ENCODE measurements around the gene VAV3. TPM values are rescaled to one million over a fixed set of nuclear protein-coding genes. Genes with fewer than 3 reads are reported as not detected.
"Not testable (repeated sequence)": the region's sequence is repeated elsewhere in the genome, so short reads cannot be mapped to it uniquely, and the experiment has no call there.

The VAV3 gene
- total RNA-seq, 2 donors from 2014 or later = 6.9 to 7.7 TPM

GRCh38 chr1:108009603-108010195, 44.7 kb upstream of the VAV3 start:
- Histone ChIP-seq H3K27me3 (replicated peaks; ENCODE audit: insufficient read depth) (no peaks in the 10 kb centered on the region), H3K27ac (no peak overlapping the region), H3K9me3 (no peaks in the 10 kb centered on the region), H3K4me3 (no peak overlapping the region), H3K36me3 (no peaks in the 10 kb centered on the region), H3K4me1 (ENCODE audit: control insufficient read depth in 1 of 2, low read depth in 2 of 2) (no peaks in the 10 kb centered on the region)
- TF ChIP-seq CTCF (IDR thresholded peaks at IDR 0.05) = no peak
- DNase-seq (ENCODE audit: low spot score) (no peak), ATAC-seq (ENCODE audit: insufficient number of reproducible peaks, low FRiP score, low read depth) (no peak)

GRCh38 chr1:108007531-108007930, 42.6 kb upstream of the VAV3 start:
- TF ChIP-seq CTCF (IDR thresholded peaks at IDR 0.05) = no peak
- H3K4me3 ChIP-seq = no peak overlapping the region
- ATAC-seq (ENCODE audit: insufficient number of reproducible peaks, low FRiP score, low read depth) (no peak), DNase-seq (ENCODE audit: low spot score) (no peak)
- H3K36me3 ChIP-seq = no peaks in the 10 kb centered on the region
- H3K27ac ChIP-seq = no peak overlapping the region
- H3K9me3 ChIP-seq = no peaks in the 10 kb centered on the region
- no peaks in the 10 kb centered on the region for H3K4me1 ChIP-seq (ENCODE audit: control insufficient read depth in 1 of 2, low read depth in 2 of 2)
- H3K27me3 ChIP-seq (replicated peaks; ENCODE audit: insufficient read depth) = no peaks in the 10 kb centered on the region

DNA sequence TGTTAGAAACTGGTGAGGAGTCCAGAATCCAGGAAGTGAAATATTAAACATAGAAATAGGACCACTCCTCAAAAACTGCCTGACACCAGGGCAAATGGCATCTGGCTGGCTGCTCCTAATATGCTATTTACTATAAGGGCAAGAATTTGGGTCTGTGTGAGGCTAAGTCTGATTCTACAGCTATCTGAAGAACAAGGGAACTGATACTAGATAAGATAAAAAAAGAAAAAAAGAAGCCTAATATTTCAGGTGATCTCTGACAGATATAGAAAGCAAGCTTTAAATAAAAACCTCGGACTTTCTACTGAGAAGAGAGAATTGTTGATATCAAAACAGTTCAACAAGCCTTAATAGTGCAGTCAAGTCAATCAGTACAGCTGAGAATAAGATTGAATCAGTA, 42.1 kb upstream of the VAV3 start:
- H3K36me3 ChIP-seq = no peaks in the 10 kb centered on the region
- no peaks in the 10 kb centered on the region for H3K27me3 ChIP-seq (replicated peaks; ENCODE audit: insufficient read depth)
- H3K4me1 ChIP-seq (ENCODE audit: control insufficient read depth in 1 of 2, low read depth in 2 of 2) = no peaks in the 10 kb centered on the region
- H3K27ac ChIP-seq = no peak overlapping the region
- no peak overlapping the region for H3K4me3 ChIP-seq
- no peak for TF ChIP-seq CTCF (IDR thresholded peaks at IDR 0.05)
- no peaks in the 10 kb centered on the region for H3K9me3 ChIP-seq
- no peak for DNase-seq (ENCODE audit: low spot score)
- no peak for ATAC-seq (ENCODE audit: insufficient number of reproducible peaks, low FRiP score, low read depth)

DNA sequence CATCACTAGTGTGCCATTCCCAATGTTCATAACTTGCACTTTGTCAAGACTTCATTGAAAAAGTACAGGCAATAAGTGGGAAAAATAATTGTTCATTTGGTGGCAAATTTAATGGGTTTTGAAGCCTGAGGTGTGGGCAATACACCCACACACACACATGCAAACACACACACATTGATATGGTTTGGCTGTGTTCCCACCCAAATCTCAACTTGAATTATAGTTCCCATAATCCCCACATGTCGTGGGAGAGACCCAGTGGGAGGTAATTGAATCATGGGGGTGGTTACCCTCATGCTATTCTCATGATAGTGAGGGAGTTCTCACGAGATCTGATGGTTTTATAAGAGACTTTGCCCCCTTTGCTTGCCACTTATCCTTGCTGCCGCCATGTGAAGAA, 39.9 kb upstream of the VAV3 start:
- not testable (repeated sequence) for H3K4me1 ChIP-seq (ENCODE audit: control insufficient read depth in 1 of 2, low read depth in 2 of 2); DNase-seq (ENCODE audit: low spot score); H3K27ac ChIP-seq; H3K36me3 ChIP-seq; H3K27me3 ChIP-seq (replicated peaks; ENCODE audit: insufficient read depth); H3K9me3 ChIP-seq; H3K4me3 ChIP-seq; ATAC-seq (ENCODE audit: insufficient number of reproducible peaks, low FRiP score, low read depth)

GRCh38 chr1:108000620-108001111, 35.7 kb upstream of the VAV3 start:
- Histone ChIP-seq H3K36me3 (no peaks in the 10 kb centered on the region), H3K4me1 (ENCODE audit: control insufficient read depth in 1 of 2, low read depth in 2 of 2) (no peaks in the 10 kb centered on the region), H3K27ac (no peak overlapping the region), H3K27me3 (replicated peaks; ENCODE audit: insufficient read depth) (no peaks in the 10 kb centered on the region), H3K9me3 (no peaks in the 10 kb centered on the region), H3K4me3 (no peak overlapping the region)
- no peak for ATAC-seq (ENCODE audit: insufficient number of reproducible peaks, low FRiP score, low read depth)
- no peak for DNase-seq (ENCODE audit: low spot score)
- TF ChIP-seq CTCF (IDR thresholded peaks at IDR 0.05) = no peak

DNA sequence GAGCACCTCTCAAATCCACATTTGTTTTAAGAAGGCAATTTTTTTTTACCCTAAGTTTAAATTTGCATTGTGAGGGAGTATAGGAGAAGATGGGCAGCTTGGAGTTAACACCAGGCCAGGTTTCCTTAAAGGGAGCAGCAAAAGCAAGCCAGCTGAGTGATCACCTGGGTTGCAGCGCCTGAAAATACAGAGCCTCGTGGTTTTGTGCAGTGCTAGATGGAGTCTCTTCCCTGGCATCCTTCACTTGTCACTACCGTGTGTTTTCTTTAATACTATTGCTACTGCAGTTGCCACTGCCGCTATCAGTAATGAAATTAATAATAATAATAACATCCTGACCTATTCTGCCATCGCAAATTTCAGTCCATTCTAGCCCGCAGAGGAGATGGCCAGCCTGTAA, 35.2 kb upstream of the VAV3 start:
- H3K4me1 ChIP-seq (ENCODE audit: control insufficient read depth in 1 of 2, low read depth in 2 of 2) = no peaks in the 10 kb centered on the region
- no peak for DNase-seq (ENCODE audit: low spot score)
- H3K27ac ChIP-seq = no peak overlapping the region
- H3K9me3 ChIP-seq = no peaks in the 10 kb centered on the region
- ATAC-seq (ENCODE audit: insufficient number of reproducible peaks, low FRiP score, low read depth) = no peak
- no peak for TF ChIP-seq CTCF (IDR thresholded peaks at IDR 0.05)
- no peaks in the 10 kb centered on the region for H3K36me3 ChIP-seq
- H3K4me3 ChIP-seq = no peak overlapping the region
- H3K27me3 ChIP-seq (replicated peaks; ENCODE audit: insufficient read depth) = no peaks in the 10 kb centered on the region
